ENCODE data around the gene DPP7.

DNA sequence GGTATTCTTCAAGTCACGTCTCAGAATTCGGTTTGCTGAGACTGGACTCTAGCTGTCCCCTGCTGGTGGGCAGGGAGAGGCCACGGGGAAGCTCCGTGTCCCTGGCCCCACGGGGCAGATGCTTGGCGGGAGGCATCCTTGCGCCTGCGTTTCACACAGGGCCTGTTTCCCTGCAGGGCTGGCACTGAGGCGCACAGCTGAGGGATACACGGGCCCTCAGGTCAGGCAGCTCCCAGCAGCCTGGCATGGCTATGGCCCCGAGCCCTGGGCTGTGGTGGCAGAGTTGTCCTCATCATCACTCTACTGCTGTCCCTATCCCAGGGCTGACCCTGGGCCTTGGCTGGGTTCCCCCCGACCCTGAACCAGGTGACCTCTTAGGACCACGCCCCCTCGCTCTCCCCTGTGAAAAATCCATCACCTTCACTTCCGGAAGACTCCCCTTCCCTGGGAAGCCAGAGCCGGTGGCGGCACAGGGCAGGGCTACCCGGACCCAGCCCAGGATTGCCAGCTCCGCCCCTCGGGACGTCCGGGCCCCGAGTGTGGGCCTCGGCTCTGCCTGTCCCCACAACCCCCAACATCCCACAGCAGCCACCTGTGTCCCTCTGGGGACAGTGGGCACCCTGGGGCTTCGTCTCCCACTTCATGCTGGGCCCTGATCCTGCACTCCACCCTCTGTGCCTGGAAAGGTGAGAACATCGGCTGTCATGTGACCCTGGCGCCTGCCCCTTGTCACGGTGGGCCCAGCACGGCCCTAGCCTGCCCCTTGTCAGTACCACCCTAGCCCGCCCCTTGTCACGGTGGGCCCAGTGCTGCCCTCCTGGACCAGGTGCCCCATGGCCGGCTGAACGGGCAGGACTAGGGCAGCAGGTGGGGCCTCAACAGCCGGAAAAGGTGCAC, 5.0 kb downstream of the DPP7 start:
- no peak for TF ChIP-seq SUZ12 (IDR thresholded peaks at IDR 0.05; ENCODE audit: extremely low read depth, insufficient read depth, insufficient read length)
- no peak for TF ChIP-seq YY1 (IDR thresholded peaks at IDR 0.05; ENCODE audit: insufficient read depth, insufficient read length)
